Posterior cingulate gyrus (tissue), 11 donors: ENCODE data around the gene NINJ1.
A peak's percentile ranks its signal among the peaks of the same experiment; 100 is the strongest.

Experiments used
- DNase-seq, 10 donors: peaks; one replicate each; pipeline versions ENCODE4 v3.0.0 to v3.0.0-alpha.2; 2020 to 2021; ENCODE audit warnings: mixed read lengths in 3 of 10
- intact Hi-C: fragments of 100-400 bp; cut with DNase I; formaldehyde crosslinking; loops from one replicate; pipeline ENCODE4 v1.15.1; 2023

Gene NINJ1

DNA sequence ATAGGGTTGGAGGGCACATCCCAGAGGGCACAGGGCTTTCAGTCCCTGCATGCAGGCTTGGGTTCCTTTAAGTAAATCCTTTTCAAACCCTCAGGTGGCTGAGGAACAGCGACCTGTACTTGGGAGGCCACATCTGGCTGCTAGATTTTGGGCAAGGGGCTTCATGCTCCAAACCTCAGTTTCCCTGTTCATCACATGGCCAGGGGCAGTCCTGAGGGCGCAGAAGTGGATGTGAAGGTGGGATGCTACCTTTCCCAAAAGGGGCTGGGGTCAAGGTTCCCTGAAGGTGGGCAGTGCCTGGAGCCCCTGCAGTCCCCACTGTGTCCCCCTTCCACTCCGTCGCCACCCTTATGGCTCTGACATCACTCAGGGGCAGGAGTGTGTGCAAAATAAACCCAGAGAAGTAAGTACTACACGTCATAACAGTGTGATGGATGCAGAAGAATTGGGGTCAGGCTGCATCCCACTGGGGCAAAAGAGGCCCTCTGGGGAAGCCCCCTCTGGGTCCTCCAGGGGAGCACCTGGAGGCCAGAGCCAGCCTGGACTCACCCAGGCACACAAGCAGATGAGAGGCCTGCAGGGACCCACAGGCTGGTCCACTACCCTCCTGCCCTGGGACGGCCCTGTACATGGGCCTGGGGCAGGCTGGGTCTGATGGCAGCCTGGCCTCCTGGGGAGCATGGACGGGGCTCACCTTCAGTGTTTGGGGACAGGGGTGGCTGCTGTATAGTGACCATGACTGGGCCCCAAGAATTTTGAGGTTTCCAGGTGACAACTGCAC lies 40.0 kb downstream of the NINJ1 start:
- intact Hi-C loops, result loop anchor here (10.0 kb wide), 2 partner anchors 219 to 481 kb away; partner anchors contain the start of genes PHF2 and ZNF484
- DNase-seq, result peak in 3 of 10 donors; percentile 13 to 63 (median 25)

DNA sequence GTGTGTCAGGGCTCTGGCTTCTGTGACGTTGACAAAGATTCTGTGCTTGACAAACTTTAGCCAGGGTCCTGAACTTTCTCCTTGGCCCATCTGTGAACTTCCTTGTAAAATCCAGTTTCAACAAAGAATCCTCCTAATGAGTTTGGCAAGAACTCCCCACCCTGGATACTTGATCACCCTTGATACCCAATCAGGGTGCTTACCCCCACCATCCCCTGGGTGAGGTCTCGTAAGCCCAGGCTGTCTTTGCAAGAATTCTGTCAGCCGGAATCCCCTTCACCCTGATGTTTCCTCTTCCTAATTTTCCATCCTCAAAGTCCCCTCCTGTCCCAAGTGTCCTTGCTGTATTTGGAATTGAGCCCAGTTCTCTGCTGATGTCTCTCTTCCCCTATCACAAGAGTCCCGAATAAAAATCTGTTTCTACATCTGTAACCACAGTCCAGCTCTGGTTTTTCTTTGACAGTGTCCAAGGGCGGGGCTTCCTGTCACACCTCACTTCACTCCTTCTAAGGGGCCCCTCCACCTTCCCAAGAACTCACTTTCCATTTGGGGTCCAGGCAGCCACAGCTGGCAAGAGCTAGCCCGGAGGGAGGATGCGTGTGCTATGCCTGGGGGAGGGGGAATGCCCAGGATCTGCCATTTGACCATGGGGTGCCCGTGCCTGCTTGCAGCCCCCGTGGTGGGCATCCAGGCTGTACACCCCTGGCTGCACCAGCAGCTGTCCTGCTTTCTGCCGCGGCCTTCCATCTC lies 40.7 kb downstream of the NINJ1 start:
- DNase-seq, result peak in 4 of 10 donors; percentile 14 to 65 (median 40)
- intact Hi-C loops, result loop anchor here (10.0 kb wide), 2 partner anchors 219 to 481 kb away; partner anchors contain the start of genes PHF2 and ZNF484

DNA sequence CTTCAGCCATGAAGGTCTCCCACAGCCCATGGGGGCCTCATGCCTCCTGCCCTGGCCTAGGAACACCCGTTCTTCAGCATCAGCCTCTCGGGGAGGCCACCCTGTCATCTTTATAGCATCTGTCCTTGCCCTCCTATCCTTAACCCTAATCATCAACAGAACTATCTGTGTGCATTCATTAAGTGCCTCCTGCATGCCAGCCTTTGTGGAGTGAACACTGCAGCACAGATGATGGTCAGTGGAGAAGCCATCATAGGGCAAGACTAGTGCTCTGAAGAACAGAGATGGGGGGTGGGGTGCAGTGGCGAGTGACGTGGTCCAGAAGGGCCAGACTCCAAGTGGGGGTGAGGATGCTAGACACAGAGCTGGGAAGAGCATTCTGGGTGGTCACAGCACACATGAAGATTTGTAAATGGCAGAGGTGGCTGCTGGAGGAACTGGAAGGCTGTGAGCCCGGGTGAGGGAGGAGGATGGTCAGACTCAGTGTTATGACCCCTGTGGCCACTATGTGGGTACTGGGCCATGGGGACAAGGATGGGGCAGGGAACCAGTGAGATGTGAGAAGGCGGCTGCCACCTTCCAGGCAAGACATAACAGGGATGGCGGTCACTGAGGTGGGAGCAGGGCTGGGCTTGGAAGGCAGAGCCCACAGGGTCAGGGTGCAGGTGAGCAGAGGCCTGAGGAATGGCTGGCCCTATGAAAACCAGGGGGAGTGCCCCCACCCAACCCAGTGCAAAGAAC lies 41.6 kb downstream of the NINJ1 start:
- peak in 5 of 10 donors; percentile 0 to 74 (median 44) for DNase-seq
- intact Hi-C loops, result loop anchor here (10.0 kb wide), 2 partner anchors 218 to 482 kb away; partner anchors contain the start of genes PHF2 and ZNF484

DNA sequence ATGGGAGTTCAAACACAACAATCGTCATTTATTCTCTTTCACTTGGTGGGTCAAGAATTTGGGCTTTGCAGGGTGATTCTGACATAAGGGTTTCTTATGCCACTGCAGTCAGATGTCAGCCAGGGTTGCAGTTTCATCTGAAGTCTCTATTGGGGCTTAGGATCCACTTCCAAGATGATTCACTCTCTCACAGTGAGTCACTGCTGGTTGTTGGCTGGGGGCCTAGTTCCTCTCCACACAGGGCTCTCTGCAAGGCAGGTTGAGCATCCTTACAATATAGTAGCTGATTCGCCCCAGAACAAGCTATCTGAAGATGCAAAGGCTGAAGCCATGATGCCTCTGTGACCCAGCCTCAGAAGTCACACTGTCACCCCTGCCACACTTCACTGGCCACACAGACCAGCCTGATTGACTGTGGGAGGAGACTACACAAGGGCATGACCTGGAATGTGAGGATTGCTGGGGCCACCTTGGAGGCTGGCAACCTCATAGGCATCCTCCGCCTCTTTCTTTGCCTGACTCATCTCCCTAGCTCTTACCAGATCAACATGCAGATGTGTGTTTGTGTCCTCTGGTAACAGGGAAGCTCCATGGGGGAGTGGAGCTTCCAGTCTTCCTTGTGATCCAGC lies 42.5 kb downstream of the NINJ1 start:
- intact Hi-C loops, result loop anchor here (10.0 kb wide), 2 partner anchors 217 to 483 kb away; partner anchors contain the start of genes PHF2 and ZNF484
- peak in 5 of 10 donors; percentile 9 to 93 (median 62) for DNase-seq

DNA sequence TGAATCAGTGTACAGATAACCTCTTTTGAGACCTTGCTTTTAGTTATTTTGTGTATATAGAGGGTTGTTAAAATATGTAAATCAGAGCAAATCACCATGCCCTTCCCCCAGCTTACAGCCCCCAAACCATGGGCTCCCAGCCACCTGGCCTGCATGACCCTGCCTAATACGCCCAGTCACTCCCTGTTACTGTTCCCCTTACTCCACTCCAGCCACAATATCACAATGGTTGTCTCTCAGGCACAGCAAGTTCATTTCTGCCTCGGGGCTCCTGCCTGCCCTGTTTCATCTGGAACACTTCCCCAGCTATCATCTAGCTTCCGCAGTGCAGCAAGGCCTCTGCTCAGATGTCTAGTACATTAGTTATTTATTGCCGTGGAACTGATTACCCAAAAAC lies 43.0 kb downstream of the NINJ1 start:
- DNase-seq, result peak in 4 of 10 donors; percentile 2 to 22 (median 16)
- intact Hi-C loops, result loop anchor here (10.0 kb wide), 2 partner anchors 216 to 484 kb away; partner anchors contain the start of genes PHF2 and ZNF484

DNA sequence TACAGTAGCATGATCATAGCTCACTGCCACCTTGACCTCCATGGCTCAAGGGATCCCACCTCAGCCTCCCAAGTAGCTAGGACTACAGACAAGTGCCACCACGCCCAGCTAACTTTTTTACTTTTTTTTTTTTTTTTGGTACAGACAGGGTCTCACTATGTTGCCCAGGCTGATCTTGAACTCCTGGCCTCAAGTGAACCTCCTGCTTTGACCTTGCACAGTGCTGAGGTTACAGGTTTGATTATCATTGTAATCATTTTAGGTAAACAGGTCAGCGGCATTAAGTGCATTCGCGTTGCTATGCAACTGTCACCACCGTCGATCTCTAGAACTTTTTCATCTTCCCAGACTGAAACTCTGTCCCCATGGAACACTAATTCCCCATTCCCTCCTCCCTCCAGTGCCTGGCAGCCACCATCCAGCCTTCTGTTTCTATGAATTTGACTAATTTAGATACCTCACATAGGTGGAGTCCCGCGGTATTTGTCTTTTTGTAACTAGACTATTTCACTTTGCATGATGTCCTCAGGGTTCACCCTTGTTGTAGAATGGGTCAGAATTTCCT lies 43.9 kb downstream of the NINJ1 start:
- intact Hi-C loops, result loop anchor here (10.0 kb wide), 2 partner anchors 215 to 485 kb away; partner anchors contain the start of genes PHF2 and ZNF484
- peak in 2 of 10 donors; percentile 1 to 8 for DNase-seq

DNA sequence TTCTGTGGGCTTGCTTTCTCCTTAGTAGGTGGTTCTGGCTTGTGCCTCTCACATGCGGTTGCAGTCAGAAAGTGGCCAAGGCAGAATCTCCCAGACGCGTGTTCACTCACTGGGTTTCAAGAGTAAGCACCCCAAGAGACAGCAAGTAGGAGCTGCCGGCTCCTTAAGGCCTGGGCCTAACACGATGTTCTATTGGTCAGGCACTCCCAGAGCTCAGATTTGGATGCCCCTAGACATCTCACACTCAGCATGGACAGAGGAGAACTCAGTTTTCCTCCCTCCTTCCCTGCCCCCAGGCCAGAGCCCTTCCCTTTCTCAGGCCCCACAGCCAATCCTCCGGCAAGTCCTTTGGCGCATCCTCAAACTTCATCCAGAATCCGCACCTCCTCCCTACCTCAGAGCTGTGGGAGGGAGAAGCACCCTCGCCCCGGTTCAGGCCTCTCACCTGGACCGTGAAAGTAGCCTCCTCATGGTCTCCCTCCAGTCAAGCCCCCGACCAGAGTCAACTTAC lies 44.5 kb downstream of the NINJ1 start:
- intact Hi-C loops, result no loop called here
- peak in 4 of 10 donors; percentile 4 to 69 (median 50) for DNase-seq

DNA sequence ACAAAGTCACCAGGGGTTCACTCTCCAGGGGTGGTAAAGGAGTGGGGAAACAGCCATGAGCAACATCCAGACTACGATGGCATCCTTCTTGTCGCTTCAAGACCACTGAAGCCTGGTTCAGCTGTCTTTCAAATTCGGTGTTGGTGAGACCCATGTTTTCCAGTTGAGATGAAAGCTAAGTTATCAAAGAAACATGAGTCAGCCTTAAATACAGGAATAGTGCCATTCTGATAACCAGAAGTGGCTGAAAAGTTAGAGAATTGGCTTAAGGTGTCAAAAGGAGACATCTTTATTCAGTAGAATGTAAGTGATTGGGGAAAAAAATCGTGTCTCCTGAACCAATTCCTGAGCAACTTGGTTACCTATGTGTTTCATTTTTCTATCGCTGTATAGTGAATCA lies 45.0 kb downstream of the NINJ1 start:
- intact Hi-C loops, result no loop called here
- peak in 1 of 10 donors; percentile 22 for DNase-seq

DNA sequence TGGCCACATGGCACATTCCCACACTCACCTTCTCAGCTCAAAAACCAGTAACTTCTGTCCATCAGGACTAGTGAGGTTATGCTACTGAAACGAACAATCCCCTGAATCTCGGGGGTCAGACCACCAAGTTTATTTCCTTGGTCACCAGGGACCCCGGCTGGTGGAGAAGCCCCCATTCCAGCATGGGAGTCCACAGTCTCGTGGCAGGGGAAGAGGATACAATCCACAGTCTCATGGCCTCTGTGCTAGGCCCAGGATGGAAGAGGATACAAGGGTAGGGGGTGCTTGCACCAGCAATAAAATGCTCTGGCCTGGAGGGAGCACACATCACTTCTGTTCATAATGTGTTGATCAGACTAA lies 45.4 kb downstream of the NINJ1 start:
- intact Hi-C loops, result no loop called here
- DNase-seq, result peak in 3 of 10 donors; percentile 2 to 48 (median 16)

DNA sequence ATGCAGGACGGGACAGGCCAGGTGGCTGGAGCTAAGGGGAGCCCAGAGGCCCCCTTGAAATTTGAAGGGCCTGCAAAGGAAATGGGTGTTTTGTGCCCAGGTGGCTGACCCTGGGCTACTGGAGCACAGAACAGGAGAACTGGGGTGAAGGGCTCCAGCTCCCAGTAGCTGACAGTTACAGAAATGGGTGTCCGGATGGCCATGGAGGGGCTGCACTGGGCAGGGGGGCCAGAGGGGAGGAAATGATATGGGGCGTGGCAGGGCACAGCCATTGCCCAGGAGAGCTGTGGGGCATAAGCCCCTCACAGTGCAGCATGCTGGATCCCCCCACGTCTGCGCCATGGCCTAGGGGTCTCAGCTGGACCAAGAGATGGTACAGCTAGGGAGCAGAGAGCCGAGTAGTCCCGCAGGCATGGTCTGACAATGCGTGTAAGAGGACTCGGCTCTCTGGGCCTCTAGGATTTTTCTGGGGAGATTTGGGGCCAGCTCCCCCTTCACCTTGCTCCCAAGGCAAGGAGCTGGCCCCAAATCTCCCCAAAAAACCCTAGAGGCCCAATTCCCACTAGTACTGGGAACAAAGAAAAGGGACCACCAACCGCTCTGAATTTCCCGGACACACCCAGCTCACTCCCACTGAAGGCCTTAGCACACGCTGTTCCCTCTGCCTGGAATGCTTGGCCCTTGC lies 45.9 kb downstream of the NINJ1 start:
- DNase-seq, result peak in 3 of 10 donors; percentile 15 to 65 (median 60)
- intact Hi-C loops, result no loop called here

DNA sequence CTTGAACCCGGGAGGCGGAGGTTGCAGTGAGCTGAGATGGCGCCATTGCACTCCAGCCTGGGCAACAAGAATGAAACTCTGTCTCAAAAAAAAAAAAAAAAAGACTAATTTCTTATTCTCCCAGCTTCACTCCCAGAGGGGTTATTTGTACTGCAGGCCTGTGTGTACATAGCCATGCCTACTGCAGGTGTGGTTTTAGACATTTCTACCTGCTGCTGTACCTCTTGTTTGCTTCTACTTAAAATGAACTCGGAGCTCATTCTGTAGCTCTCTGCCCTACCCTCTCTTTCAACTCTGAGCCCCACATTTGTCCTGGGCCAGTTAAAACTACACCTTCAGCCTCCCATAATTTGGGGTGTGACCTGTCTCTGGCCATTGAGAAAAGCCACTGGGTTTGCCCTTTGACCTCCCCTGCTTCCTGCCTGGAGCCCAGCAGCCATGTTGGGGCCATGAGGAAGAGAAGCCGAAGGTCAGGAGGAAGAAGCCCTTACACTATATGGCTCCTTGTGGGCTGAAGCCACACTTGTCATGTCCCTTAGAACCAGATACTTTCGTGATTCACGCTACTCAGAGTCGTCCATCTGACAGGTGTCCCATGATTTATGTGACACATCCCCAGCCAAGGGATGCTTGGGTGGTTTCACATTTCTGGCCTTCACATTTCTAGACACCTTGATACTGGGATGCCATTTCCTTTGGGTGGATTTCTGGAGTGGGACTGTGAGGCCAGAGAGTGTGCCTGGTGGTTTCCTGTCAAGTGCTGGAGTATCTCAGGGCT lies 47.4 kb downstream of the NINJ1 start:
- peak in 3 of 10 donors; percentile 8 to 22 (median 15) for DNase-seq

DNA sequence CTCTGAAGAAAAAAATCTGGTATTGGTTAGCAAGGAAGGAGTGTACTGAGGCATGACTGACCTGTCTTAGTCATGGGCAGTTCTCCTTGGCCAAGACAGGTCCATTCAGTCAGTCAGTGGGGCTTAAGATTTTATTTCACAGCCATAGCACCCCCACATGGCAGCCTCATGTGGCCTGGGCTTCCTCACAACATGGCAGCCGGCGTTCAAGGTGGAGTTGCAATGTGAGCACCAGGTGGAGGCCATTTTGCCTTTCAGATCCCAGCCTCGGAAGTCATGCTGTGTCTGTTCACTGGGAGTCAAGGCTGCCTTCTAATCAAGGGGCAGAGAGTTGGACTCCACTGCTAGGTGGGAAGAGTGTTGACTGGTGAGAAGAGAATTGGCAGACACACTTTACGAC lies 48.4 kb downstream of the NINJ1 start:
- DNase-seq, result peak in 3 of 10 donors; percentile 21 to 26 (median 24)
- intact Hi-C loops, result no loop called here

More for the DNA sequence above, 47.4 kb downstream of the NINJ1 start:
- intact Hi-C loops, result no loop called here

DNA sequence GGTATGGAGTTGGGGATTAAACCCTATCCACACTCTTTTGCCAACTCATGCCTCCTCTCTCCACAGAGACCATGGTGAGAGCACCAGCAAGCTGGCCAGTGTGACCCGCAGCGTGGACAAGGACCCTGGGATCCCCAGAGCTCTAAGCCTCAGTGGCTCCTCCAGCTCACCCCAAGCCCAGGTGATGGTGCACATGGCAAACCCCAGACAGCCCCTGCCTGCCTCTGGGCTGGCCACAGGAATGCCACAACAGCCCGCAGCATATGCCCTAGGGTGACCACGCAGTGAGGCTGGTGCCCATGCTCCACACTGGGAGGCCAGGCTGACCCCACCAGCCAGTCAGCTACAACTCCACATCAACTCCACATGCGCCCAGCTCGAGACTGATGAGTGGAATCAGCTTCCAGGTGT lies 49.6 kb downstream of the NINJ1 start:
- intact Hi-C loops, result no loop called here
- DNase-seq, result peak in 4 of 10 donors; percentile 2 to 66 (median 54)

DNA sequence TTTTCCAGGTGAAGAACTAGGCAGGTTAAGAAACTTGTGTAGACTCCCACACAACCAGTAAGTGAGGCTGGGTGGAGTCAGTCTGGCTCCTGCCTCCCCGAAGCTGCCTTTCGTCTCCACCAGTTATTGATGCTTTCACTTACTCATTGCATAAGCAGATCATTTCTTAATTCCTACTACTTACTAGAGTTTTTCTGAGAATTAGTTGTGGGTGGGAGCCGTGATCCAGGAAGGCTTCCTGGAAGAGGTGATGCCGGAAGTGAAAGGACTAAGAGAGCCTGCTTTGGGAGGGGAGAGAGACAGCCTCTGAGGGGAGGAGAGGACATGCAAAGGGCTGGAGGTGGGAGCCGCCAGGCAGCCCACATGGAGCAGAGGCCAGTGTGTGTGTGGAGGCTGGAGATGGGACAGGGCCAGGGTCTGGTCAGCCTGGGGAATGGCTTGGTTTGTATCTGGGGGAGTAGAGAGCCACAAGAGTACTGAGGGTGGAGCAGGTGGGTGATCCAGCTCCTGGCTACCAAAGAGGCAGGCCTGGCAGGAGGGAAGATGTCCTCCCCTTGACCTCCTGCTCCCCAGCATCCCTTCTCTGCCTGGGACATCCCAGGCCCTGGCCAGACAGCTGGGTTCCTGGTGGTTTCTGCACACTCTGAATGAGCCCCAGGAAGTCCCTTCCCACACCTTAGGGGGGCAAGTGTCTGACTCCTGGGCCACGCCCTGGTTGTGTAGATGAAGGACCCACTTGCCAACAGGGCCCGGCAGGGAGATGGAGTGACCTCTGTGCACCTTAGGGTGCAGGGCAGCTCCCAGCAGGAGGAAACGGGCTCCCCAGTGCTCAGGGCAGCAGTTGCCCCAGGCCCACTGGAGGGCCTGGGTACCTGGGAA lies 50.2 kb downstream of the NINJ1 start:
- DNase-seq, result peak in 4 of 10 donors; percentile 3 to 61 (median 28)
- intact Hi-C loops, result no loop called here

DNA sequence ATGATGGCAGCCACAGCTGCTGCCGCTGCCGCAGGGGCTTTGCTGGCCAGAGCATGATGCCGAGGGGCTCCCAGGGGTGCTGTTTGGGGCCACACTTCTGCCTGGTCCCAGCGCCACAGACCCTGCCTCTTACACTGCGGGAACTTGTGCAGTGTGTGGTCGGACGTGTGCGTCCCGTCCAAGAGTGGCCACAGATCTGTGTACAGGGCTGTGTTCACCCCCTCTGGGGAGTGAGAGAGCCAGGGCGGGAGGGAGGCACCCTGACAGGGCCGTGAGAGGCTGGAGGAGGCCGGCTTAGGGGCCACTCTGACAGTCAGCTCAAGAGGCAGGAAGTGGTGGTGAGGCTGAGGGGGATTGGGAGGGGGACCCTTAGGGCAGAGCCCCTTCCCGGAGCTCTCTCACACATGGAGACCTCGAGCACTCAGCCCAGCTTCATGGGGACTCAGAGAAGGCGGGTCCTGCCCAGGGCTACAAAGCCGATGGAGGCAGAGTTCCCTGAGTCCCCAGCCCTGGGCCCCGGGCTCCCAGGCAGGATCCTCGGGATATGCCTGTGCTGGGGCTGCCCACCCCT lies 51.1 kb downstream of the NINJ1 start:
- intact Hi-C loops, result no loop called here
- peak in 4 of 10 donors; percentile 3 to 78 (median 33) for DNase-seq

DNA sequence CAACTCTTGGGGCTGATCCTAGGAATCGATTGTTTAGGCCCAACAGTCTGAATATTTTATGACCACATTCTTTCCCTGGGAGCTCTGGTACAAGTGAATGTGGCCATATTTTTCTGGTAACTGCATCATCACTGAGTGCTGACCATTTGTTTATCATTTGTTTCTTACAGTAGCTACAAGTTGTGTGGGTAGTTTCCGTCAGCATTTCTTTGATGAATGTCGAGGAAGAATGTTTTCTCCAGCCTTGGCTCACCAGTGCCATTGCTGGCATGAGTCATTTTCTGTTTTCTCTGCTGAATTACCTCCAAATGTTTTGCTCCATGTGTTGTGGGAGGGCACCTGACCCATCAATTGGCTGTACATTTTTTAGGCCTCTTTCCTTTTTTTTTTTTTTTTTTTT lies 52.1 kb downstream of the NINJ1 start:
- intact Hi-C loops, result no loop called here
- no peak for DNase-seq
